HG03439 (cell line): ENCODE data around the gene SHISA8.

Experiments used
- ATAC-seq: cut with Tn5 transposase; IDR thresholded peaks from one replicate; pipeline ENCODE4 v1.9.1; 2021; ENCODE audit warnings: mild to moderate bottlenecking, moderate library complexity; ENCODE audit not compliant: unreplicated experiment

The SHISA8 gene

DNA sequence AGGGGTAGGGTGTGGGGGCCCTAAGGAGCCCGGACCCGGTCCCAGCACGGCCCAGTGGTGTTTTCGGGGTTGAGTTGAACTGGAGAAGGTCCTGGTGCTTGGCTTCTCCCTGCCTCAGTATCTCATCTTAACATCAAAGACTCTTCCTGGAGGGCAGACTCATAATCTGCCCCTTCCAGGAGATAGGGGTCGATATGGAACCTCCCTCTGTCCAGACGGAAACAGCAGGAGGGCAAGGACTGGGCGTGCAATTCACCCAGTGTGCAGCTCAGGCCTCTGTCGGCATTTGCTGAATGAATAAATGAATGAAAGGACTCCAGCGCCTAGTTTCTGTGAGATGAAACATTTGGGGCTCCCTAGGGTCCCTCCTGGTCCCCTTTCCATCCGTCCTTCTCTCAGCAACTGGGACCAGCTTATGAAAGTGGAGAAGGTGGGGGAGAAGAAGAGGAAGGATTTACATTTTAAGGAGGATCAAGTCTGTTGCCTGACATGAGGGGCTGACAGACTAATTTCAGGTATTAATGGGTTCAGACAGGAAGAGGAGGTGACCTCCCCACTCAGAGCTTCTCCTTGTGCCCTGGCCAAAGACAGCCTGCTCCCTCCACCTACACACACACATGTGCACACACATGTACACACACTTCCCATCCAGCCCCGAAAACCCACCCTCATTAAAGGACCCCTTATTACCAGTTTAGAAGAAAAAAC is 1.1 kb upstream of the SHISA8 start:
- no peak for ATAC-seq

DNA sequence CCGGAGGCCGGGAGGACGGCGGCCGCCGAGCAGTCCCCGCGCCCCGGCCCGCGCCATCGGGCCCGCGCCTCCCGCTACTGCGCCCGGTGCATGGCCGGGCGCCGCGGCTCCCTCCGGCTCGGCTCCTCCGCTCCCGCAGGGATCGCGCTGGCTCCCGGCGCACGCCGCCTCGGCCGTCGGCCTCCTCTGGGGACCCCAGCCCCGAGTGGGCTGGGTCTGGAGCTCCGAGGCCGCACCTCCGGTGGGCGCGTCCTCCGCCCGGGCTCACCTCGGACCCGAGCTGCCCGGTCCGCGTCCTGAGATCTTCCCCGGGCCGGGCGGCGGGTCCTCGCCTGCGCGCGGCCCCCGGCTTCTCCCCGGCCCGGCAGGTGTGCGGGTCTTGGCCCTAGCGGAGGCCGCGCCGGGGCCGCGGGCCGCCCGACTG is 251 bp downstream of the SHISA8 start:
- ATAC-seq = no peak

DNA sequence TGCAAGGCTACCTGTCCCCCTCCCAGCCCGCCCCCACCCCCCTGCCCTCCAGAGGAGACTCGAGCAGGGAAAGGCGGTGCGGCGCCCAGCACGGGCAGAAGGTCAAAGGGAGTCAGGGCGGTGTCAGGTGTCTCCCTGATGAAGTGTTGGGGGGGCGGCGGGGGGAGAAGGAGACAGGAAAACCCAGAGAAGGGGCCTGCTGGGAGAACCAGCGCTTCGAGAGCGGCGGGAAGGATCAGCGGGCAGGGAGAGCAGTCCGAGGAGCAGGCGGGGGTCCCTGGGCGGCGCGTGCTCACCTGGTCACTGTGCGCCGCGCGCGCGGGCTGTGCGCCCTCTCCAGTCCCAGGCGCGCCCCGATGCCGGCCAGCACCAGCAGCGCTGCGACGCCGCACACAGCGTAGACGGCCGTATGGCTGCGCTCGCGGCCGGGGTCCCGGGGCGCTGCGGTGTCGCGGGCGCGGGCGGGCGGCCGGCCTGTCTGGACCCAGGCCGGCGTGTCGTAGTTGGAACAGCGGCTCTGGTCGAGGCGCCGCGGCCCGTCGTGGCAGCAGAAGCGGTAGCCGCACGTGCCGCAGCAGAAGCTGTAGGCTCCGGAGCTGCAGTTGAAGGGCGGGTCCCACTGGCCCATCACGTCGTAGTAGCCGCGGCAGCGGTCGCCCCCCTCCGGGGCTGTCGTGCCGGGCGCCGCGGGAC is 886 bp downstream of the SHISA8 start:
- ATAC-seq = no peak

DNA sequence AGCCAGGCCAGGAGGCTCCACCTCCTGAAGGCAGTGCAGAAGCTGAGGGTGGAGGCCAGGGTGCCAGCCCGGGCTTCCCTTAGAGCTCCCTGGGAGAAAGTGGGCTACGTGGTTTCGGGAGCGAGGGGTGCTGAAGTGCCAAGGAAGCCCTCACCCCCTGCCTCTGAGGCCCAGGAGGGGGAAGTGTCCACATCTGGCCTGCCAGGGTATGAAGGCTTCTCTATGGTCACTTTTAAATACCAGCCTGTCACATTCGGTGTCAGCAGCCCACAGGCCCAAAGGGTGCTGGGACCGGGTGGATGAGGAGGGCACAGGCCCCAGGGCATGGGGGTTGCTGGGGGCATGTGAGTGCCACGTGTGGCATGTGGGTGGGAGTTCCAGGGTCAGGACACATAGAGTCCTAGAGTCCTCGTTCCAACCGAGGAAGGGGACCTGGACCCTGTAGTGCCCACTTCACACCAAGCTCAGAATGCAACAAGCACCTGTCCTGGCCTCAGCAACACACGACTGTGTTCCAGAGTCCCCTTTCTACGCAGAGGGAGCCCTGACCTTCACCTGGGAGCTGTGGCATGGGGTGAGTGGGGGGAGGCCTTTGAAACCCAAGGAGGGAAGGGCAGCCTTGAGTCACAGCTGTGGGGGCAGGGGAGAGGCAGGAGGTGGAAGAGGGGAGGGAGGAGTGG is 1.7 kb downstream of the SHISA8 start:
- ATAC-seq = no peak

DNA sequence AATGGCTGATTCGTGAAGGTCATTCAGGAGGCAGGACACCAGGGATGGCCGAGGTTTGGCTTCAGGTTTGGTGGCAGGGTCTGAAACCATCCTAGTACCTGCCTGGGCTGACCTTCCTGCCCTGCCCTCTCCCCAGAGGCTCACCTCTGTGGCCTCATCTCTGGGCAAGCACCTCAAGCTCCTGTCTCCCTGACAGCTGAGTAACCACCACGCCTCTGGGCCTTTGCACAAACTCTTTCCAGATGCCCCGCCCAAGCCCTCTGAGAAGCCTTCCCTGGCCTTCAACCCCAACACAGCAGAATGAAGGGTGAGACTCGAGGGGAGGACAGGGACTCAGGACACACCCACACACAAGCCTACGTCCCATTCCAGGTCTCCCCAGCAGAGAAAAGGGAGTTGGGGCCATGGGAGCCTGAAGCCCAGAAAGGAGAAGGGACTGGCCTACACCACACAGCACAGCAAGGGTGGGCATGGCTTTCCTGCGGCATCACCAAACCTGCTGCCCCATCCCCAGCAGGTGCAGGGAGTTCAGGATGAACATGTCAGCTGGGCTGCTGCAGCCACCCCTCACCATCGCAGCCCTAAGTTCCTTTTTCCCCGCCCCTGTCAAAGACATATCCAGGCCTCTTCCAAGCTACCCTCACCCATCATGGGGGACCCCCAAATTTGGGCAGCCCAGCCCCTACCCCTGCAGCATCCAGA is 2.4 kb downstream of the SHISA8 start:
- ATAC-seq = no peak

DNA sequence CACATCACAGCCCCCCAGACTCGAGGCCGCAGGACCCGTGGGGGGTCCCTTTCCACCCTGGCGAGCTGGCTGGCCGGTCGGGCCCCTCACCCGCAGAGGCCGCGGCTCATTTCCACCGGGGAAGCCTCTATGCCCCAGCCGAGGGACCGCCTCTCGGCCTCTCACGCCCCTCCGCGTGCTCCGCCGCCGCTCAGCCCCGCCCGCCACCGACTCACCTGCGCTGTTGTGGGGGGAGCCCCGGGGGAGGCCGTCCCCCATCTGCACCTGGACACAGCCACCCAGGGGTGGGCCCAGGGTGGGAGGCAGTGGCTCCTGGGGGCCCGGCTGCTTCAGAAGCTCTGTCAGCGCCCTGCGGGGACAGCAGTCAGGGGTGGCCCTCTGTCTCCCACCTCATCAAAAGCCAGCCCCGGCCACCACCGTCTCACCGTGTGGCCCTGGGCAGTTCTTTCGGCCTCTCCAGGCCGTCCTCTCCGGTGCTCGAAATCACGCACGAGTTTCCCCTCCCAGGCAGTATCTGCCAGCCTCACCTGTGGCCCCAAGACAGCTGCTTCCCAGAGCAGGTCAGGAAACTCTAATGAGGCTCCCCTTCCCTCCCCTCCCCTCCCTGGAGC is 3.8 kb downstream of the SHISA8 start:
- ATAC-seq = no peak

DNA sequence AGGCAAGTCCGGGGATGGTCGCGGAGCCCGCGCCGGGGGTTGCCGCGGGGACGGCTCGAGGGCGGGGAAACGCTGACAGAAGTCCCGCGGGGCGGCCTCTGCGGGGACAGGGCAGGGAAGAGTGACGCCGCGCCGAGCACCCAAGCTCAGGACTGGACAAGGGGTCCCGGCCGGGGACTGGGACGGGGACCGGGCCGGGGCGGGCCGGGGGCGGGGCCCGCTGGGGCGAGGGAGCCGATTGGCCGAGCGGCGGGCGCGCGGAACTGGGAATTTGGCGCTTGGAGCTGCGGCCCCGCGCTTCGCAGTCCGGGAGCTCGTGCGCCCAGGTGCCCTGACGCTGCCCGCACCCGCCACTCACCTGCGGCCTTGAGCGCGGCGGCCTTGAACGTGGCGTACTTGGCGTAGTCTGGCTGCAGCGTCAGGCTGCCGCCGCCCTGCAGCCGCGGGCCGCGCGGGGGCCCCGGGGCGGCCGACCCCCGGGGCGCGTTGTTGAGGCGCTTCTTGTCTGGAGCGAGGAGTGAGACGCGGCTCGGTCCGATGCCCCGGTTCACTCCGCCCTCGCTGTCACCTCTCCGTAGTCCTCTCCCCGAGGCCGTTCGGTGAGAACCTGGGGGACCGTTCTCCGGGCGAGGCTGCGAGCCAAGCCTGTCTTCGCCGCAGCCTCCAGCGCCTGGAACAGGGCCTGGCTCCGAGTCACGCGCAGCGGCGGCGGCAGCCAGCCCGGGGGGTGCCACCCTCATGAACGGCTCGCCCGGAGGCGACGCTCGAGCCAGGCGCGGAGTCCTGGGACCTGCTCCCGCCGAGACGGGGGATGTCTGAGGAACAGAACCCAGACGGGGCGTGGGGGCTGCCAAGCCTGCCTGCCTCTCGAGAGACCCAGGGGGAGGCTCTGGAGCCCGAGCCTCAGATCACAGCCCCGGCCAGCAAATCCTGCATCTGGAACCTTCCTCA is 4.5 kb downstream of the SHISA8 start:
- no peak for ATAC-seq

DNA sequence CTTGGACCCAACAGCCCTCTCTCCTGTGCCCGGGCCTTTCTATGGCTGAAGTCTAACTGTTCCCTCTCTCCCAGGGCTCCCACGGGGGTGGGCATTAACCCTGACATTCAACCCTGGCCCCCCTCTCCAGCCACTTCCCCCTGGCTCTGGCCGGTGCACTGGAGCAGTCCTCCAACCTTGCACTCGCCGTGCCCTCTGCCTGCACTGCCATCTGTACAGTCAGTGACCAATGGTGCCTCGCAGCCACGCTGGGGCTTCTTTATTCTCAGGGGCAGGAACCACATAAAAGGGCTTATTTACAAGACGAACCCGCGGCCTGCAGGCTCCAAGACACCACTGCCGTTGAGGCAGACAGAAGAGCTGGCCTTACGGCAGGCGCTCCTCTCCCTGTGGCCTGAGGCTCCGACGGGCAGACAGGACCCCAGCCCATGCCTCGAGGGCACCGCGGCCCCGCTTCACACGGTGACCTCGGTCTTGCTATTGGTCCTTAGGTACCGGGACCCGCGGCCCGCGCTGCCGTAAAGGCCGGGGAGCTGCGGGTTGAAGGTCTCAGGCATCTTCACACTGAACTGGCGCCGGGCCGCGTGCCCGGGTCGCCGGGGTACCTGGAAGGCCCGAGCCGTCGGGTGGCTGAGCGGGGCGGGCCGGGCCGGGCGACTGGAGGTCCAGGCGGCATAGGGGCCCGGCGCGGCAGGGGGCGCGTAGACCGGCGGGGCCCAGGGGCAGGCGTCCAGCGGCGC is 5.4 kb downstream of the SHISA8 start:
- no peak for ATAC-seq

DNA sequence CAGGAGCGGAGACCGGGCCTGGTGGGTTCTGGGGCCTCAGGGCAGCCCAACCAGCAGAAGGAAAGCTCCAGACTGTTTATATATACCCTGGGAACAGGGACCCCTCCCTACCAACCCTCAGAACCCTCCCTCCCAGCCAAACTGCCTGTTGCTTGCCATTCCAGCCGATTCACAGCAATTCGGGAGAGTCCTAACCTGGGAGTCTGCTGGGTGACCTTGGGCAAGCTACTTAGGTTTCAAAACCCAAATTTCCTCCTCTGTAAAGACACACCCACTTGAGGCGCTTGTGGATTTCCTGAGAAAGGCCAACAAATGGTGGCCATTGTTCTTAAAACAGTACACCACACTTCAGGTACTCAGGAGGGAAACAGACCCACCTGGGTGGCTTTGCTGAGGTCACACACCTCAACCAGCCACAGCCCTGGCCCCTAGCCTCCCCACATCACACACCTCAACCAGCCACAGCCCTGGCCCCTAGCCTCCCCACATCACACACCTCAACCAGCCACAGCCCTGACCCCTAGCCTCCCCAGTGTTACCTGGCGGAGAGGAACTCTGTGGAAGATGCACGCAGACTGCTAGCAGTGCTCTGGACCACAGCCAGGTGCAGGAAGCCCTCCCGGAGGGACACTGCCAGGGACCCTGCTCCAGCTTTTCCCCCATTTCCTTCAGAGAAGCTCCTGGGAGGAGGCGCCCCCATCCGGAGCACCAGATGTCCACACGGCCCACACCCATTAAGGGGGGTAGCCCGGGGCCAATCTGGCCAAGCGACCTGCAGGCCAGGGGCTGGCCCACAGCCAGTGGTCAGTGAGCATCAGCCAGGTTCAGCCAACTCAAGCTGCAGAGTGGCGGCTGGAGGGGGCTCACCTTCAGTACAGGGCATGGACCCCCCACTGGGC is 6.2 kb downstream of the SHISA8 start:
- no peak for ATAC-seq

DNA sequence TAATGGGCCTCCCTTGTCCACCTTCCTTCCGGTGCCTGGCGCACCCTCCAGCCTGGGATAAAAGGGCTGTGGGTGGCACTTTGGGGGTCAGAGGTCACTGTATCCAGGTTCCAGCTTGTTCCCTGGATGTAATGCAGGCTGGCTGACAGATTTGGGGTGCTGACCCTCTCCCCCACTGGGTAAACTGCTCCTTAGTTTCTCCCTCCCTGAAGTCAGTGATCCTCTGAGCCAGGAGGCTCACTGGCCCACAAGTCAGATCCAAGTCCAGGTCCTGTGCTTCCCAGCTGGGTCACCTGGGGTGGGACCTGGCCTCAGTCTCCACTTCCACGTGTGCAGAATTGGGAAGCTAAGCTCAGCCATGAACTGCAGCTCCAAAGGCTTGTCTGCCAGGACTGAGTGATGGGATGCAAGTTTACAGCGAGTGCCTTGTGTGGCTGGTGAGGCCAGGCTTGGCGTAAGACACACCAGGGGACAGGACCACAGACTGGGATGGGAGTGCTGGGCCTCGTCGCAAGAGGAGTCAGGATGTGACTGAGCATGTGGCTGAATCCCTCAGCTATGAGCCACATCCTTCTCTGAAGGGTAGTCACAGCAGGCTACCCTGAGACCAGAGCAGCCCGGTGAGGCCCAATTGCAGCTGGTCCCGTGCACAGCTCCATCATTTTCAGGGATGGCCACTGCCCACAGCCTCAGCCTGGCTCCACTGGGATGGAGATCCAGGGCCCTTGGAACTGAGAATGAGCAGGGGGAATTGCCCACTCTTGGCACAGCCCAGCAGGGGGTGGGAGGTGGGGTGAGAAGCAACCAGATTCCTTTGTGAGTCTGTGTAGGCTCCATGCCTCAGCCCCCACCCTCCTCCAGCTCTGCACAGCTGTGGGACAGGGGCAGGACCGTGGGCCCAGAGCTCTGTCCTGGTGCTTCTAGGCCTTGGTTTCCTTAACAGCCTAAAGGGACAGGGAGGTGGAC is 7.2 kb downstream of the SHISA8 start:
- no peak for ATAC-seq

DNA sequence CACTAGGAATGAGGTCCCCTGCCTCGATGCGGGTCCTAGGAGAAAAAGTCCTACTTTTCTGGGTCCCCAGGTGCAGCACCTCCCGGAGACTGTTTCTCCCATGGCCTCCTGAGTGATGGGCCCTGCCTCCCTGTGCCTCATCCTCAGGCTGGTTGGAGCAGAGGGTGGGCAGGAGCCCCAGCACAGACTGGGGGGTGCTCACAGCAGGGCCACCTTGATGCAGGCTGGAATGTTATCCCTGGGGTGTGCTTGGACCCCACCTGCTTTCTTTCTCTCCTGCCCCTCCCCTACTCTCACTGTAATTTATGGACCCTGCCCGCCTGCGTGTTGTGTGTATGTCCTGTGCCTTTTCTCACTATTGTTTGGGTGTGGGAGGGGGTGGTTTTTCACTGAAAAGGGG is 8.1 kb downstream of the SHISA8 start:
- no peak for ATAC-seq

DNA sequence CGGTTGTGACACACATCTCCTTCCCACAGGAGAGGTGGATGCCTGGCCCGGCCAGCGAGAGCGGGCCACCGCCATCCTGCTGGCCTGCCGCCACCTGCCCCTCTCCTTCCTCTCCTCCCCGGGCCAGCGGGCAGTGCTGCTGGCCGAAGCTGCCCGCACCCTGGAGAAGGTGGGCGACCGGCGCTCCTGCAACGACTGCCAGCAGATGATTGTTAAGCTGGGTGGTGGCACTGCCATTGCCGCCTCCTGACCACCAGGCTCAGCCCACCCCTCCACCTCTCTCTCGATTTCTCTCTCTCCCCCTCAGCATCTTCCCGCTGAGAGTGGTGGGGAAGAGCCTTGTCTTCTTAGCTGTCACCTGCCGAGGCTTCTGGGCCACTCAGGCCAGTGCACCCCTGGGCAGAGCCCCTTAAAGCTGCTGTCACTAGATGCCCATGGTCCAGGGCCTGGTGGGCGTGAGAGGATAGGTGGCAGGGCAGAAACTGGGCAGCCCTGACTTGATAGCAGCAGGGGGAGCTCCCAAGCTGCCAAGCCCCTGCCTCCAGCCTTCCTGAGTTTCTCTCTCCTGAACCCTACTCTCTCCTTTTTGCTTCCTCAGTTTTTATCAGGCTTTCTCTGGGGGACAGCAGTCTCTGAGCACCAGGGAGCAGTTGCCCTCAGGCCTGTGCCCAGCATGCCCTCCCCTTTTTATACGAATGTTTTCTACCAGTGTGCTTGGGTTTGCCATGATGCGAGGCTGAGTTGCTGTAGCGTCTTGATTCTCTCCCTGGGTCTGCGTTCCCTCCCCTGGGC is 9.3 kb downstream of the SHISA8 start:
- ATAC-seq = no peak

DNA sequence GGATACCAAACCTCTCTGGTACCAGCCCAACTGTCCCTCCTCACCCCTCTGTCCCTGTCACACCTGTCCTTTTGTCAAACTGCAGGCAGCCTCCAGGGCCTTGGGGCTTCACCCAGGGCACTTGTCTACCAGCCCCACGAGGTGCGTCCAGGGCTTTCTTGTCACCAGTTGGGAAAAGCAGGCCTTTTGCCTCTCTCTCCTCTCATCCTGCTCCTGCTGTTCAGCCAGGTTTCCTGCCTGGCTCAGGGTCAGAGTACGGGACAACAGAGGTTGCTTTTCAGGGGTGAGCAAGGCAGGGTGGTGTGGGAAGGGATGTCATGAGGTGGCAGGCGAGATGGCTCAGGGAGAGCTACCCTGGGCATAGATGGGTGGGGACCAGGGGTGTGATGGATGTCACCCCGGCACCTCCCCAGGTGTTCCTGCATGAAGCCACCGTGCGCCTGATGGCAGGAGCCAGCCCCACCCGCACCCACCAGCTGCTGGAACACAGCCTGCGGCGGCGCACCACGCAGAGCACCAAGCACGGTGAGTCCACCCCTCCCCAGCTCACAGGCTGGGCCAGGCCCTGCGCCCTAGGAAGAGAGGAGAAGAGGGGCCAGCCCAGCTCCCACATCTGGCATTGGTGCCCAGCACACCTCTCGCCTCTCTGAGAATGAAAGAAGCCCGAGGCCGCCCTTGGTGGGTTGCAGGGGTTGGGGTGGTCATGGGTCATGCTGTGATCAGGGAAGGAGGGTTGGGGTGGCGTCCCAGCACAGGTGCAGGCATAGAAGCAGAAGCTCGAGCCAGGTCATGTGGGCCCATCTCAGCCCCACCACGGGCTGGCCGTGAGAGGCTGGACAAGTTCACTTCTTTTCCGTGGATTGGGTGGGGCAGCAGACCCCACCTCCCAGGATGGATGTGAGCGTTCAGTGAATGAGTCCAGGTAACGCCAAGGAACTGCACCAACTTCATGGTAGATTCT is 10.1 kb downstream of the SHISA8 start:
- no peak for ATAC-seq

DNA sequence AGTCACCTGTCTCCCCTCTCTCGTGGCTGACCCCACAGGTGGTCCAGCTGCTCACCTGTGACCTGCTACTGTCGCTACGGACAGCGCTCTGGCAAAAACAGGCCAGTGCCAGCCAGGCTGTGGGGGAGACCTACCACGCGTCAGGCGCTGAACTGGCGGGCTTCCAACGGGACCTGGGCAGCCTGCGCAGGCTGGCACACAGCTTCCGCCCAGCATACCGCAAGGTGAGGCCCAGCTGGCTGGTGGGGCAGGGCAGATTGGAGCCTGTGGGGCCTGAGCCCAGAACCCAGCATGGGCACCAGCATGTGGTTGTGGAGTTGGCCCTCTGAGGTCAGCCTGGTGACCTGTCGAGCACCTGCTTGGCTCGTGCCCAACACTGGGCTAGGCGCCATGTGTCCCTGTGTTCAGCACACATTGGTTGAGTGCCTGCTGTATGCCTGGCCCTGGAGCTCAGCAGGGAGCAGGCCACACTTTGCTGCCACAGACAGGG is 11.9 kb downstream of the SHISA8 start:
- no peak for ATAC-seq

DNA sequence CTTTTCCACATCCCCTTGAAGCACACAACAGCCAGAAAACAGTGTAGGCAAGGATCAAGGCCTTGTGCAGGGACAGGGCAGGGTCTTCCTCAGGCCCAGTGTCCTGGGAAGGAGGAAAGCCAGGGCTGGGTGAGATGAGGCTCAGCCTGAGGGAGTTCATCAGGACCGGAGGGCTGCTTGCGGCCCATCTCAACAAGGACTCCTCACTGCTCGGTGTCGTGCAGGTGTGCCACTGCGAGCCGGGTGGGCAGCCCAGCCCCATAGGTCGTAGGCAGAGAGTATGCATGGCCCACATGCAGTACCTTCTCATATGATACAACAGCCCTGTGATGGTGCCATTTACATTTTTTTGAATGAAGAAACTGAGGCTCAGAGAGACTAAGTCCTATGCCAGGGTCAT is 12.9 kb downstream of the SHISA8 start:
- ATAC-seq = no peak
